Activated CD8-positive, alpha-beta memory T cell treated with anti-CD3 and anti-CD28 coated beads, Interleukin-2, amount 50 U/mL, for 24 hours (primary cell): ENCODE results near the gene MBD4.

Source experiments
- DNase-seq: peaks from one replicate; pipeline ENCODE4 v3.0.0-alpha.2; 2020; ENCODE audit errors: extremely low read depth

The MBD4 gene

GRCh38 chr3:129382366-129382765 lies 57.4 kb downstream of the MBD4 start:
- no peak for DNase-seq
